ENCODE measurements around the gene MRPL27. TPM values are rescaled to one million over a fixed set of nuclear protein-coding genes. Genes with fewer than 3 reads are reported as not detected.

MRPL27 gene
- total and polyA plus RNA-seq, 2 of the 4 experiments (the other 2 are of a cell fraction) = 176 to 202 TPM

DNA sequence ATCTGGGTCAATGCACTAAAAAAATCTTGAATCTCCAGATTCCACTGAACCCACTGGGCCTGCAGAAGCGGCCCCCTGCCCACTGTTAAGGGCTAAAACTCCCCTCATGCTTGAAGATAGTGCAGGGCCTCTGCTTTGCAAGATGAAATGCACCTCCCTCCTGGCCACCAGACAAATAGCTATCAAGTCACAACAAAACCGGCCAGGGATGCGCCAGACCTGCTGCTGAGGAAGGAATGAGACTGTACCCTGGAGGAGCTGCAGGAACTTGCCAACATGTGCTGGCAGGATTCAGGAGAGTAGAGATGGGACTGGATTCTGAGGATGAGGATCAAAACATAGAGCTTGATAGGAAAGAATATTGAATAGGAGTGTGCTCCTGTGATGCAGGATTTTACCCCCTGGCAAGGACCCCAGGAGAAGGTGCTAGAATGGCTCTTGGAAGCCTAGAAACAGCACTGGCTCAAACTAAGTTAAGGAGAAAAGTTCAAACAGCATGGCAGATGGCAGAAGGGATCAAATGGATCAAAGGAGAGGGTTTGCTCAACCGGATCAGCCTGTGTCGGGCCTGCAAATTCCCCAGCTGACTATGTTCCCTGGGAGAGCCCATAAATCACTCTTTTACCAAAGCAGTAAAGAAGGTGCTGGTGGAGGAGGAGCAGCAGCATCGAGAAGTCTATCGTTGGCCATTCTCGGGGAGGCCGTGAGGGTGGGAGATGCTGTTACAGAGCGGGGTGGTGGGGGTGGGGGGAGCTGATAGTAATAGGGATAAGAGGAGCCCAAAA is 54.3 kb downstream of the MRPL27 start:
- Histone ChIP-seq H4K20me1 (ENCODE audit: insufficient read depth, low read length) (no peaks in the 10 kb centered on the region), H2BK5ac (ENCODE audit: low read depth, low read length, poor library complexity, severe bottlenecking) (no peak overlapping the region), H2AFZ (replicated peaks; ENCODE audit: low read length, poor library complexity) (no peak overlapping the region), H3K79me1 (ENCODE audit: low read depth in 1 of 2, low read length in 2 of 2) (no peaks in the 10 kb centered on the region), H3K9me1 (ENCODE audit: insufficient read depth, low read length) (no peaks in the 10 kb centered on the region), H3K4me1 (ENCODE audit: control insufficient read depth, insufficient read depth, low read length) (peaks cover 2% of the 10 kb centered on the region; the same call in 1 of the 2 replicates), H3K23ac (ENCODE audit: low read depth, low read length) (no peak overlapping the region), H4K91ac (ENCODE audit: insufficient read depth, low read depth, low read length) (no peak overlapping the region), H2BK15ac (ENCODE audit: low read depth, low read length) (no peak overlapping the region), H3K9ac (ENCODE audit: low read depth, low read length) (no peak overlapping the region), H3K27ac (ENCODE audit: insufficient read depth, low read length) (no peak overlapping the region), H3K14ac (replicated peaks; ENCODE audit: low read depth, low read length) (no peak overlapping the region), H3K9me3 (ENCODE audit: control insufficient read depth, insufficient read depth, low read length) (no peaks in the 10 kb centered on the region), H3K56ac (ENCODE audit: extremely low read depth, insufficient read depth, low read length) (no peak overlapping the region), H2AK9ac (replicated peaks; ENCODE audit: low read depth, low read length, poor library complexity) (no peak overlapping the region), H4K5ac (ENCODE audit: low read depth, low read length) (no peak overlapping the region), H3K4me2 (ENCODE audit: low read depth, low read length) (no peak overlapping the region), H4K8ac (ENCODE audit: low read depth in 2 of 2, low read length in 2 of 2) (no peak overlapping the region), H3K27me3 (ENCODE audit: control insufficient read depth, insufficient read depth, low read length) (peaks cover 28% of the 10 kb centered on the region), H3K18ac (ENCODE audit: low read depth, low read length) (no peak overlapping the region), H3K4me3 (ENCODE audit: insufficient read depth, low read depth, low read length) (no peak overlapping the region), H2BK120ac (ENCODE audit: low read depth, low read length) (no peak overlapping the region), H2BK20ac (ENCODE audit: low read depth, low read length) (no peak overlapping the region), H3K36me3 (ENCODE audit: control insufficient read depth, insufficient read depth, low read length) (no peaks in the 10 kb centered on the region), H3K4ac (ENCODE audit: low read depth, low read length) (no peak overlapping the region), H2AK5ac (ENCODE audit: low read depth, low read length) (no peak overlapping the region)
- ChIA-PET POLR2A (ENCODE audit: unreplicated experiment) (no interaction called here), CTCF (interaction anchor here (1.0 to 1.5 kb wide), 4 partner anchors 15 to 149 kb away, joined by 3 read pairs; no protein-coding TSS in a partner anchor)
- 83% methylated on average over 1 of the region's 10 CpGs; no CpG with 5 or more reads in 1 of the 2 experiments for WGBS, 2 experiments (ENCODE audit: extremely low coverage in 2 of 2, insufficient read length in 1 of 2)
- ATAC-seq (ENCODE audit: low read depth) (no peak), DNase-seq (peak; percentile 19)
- intact Hi-C loops (cut with micrococcal nuclease) = no loop called here
- no TSS peak for BruUV-seq (replicated peaks)
- in situ Hi-C loops (cut with MboI; ENCODE audit: low sequenced_read_pairs) = loop anchor here (25.0 kb wide), 1 partner anchor 431 kb away; no protein-coding TSS in a partner anchor
- TF ChIP-seq, protein P1, sequence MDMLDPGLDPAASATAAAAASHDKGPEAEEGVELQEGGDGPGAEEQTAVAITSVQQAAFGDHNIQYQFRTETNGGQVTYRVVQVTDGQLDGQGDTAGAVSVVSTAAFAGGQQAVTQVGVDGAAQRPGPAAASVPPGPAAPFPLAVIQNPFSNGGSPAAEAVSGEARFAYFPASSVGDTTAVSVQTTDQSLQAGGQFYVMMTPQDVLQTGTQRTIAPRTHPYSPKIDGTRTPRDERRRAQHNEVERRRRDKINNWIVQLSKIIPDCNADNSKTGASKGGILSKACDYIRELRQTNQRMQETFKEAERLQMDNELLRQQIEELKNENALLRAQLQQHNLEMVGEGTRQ (IDR thresholded peaks at IDR 0.05; ENCODE audit: low read depth, low read length) = no peak
- dilution Hi-C loops (cut with HindIII; ENCODE audit: low sequenced_read_pairs, unreplicated experiment) = no loop called here

Small RNAs within 50 kb of the gene (microRNA-seq; reads per million reads assigned to microRNA genes)
- gene RF00019 (ENCODE audit: insufficient read depth, insufficient read length) = not detected

Small RNAs within 50 kb of the gene (small RNA-seq; reads per million reads assigned to genes)
- gene RF00019 = 0 reads per million in 5 experiments

Other genes starting within 250 kb of the MRPL27 start
- gene SAMD14, start 243.0 kb downstream of the MRPL27 start, total RNA-seq (2012; rRNA removed) = 1.4 TPM in 2 replicates
- gene SAMD14, start 243.0 kb downstream of the MRPL27 start, polyA plus RNA-seq (2012; rRNA removed) = 6.2 and 6.7 TPM in 2 replicates
- 28.0 and 38.6 TPM in 2 replicates for gene PPP1R9B, start 222.5 kb downstream of the MRPL27 start, total RNA-seq (2012; rRNA removed)
- gene PPP1R9B, start 222.5 kb downstream of the MRPL27 start, polyA plus RNA-seq (2012; rRNA removed) = 23.0 and 25.8 TPM in 2 replicates
- gene SGCA, start 207.2 kb downstream of the MRPL27 start, total RNA-seq (2012; rRNA removed) = not detected in 2 replicates
- gene SGCA, start 207.2 kb downstream of the MRPL27 start, polyA plus RNA-seq (2012; rRNA removed) = 0.19 and 0.55 TPM in 2 replicates
- gene COL1A1, start 171.6 kb downstream of the MRPL27 start, total RNA-seq (2012; rRNA removed) = 1,825 and 2,180 TPM in 2 replicates
- gene COL1A1, start 171.6 kb downstream of the MRPL27 start, polyA plus RNA-seq (2012; rRNA removed) = 4,117 and 4,350 TPM in 2 replicates
- gene TMEM92, start 98.7 kb downstream of the MRPL27 start, total RNA-seq (2012; rRNA removed) = 0.18 and 0.28 TPM in 2 replicates
- 0.86 and 1.7 TPM in 2 replicates for gene TMEM92, start 98.7 kb downstream of the MRPL27 start, polyA plus RNA-seq (2012; rRNA removed)
- gene XYLT2, start 27.1 kb downstream of the MRPL27 start, total RNA-seq (2012; rRNA removed) = 31.9 and 35.0 TPM in 2 replicates
- 27.7 and 35.7 TPM in 2 replicates for gene XYLT2, start 27.1 kb downstream of the MRPL27 start, polyA plus RNA-seq (2012; rRNA removed)
- 8.9 and 9.1 TPM in 2 replicates for gene EME1, start within 50 bp of the MRPL27 start, total RNA-seq (2012; rRNA removed)
- gene EME1, start within 50 bp of the MRPL27 start, polyA plus RNA-seq (2012; rRNA removed) = 9.4 and 10.1 TPM in 2 replicates
- 233 and 241 TPM in 2 replicates for gene LRRC59, start 24.3 kb upstream of the MRPL27 start, total RNA-seq (2012; rRNA removed)
- gene LRRC59, start 24.3 kb upstream of the MRPL27 start, polyA plus RNA-seq (2012; rRNA removed) = 134 and 139 TPM in 2 replicates
- gene ACSF2, start 53.0 kb upstream of the MRPL27 start, total RNA-seq (2012; rRNA removed) = 15.0 and 18.5 TPM in 2 replicates
- 26.8 and 27.2 TPM in 2 replicates for gene ACSF2, start 53.0 kb upstream of the MRPL27 start, polyA plus RNA-seq (2012; rRNA removed)
- not detected in 2 replicates for gene CHAD, start 95.7 kb upstream of the MRPL27 start, total RNA-seq (2012; rRNA removed)
- gene CHAD, start 95.7 kb upstream of the MRPL27 start, polyA plus RNA-seq (2012; rRNA removed) = 0.03 TPM in 1 of 2 replicates, not detected in the other
- gene RSAD1, start 105.7 kb upstream of the MRPL27 start, total RNA-seq (2012; rRNA removed) = 10.0 and 10.8 TPM in 2 replicates
- gene RSAD1, start 105.7 kb upstream of the MRPL27 start, polyA plus RNA-seq (2012; rRNA removed) = 16.6 and 19.2 TPM in 2 replicates
- under 0.01 and 0.18 TPM in 2 replicates for gene MYCBPAP, start 135.3 kb upstream of the MRPL27 start, total RNA-seq (2012; rRNA removed)
- gene MYCBPAP, start 135.3 kb upstream of the MRPL27 start, polyA plus RNA-seq (2012; rRNA removed) = 0.17 and 0.30 TPM in 2 replicates
- gene EPN3, start 159.6 kb upstream of the MRPL27 start, total RNA-seq (2012; rRNA removed) = not detected in 2 replicates
- 0.09 TPM in 1 of 2 replicates, not detected in the other for gene EPN3, start 159.6 kb upstream of the MRPL27 start, polyA plus RNA-seq (2012; rRNA removed)
- 15.6 and 17.0 TPM in 2 replicates for gene SPATA20, start 174.0 kb upstream of the MRPL27 start, total RNA-seq (2012; rRNA removed)
- gene SPATA20, start 174.0 kb upstream of the MRPL27 start, polyA plus RNA-seq (2012; rRNA removed) = 31.9 and 35.0 TPM in 2 replicates
- gene CACNA1G, start 187.5 kb upstream of the MRPL27 start, total RNA-seq (2012; rRNA removed) = under 0.01 TPM in 1 of 2 replicates, not detected in the other
- 0.03 TPM in 2 replicates for gene CACNA1G, start 187.5 kb upstream of the MRPL27 start, polyA plus RNA-seq (2012; rRNA removed)